Activated T-cell treated with anti-CD3 and anti-CD28 coated beads for 1 hour (primary cell): Measurements from ENCODE around the gene CNPY4.

Source experiments
- DNase-seq: peaks from one replicate; pipeline ENCODE4 v3.0.0-alpha.2; 2020; ENCODE audit warnings: low read depth

CNPY4 gene

GRCh38 chr7:100167912-100168323 lies 48.5 kb downstream of the CNPY4 start:
- DNase-seq, result no peak

DNA sequence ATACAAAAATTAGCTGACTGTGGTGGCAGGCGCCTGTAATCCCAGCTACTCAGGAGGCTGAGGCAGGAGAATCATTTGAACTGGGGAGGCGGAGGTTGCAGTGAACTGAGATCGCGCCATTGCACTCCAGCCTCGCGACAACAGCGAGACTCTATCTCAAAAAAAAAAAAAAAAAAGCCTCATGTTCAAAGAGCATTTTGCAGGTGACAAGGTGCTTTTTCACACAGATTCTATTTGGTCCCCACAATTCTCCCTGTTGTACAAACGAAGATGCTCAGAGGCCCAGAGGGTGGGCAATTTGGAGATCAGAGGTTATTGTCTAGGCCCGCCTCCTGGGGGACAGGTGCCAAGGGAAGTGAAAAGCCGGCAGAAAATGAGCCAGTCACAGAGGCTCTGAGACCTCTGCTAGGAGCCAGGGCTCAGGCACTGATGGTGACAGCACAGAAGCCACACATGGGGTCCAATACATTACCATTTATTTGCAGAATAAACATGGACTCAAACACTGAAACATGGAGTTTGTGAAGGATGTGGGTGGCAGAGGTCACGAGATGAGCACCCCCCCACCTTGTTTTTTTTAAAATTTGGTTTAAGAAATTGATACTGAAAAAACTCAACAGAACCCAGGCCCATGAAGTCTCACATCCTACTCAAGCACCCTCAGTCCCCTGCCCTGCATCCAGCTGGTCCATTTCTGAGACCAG lies 49.9 kb downstream of the CNPY4 start:
- DNase-seq, result no peak

DNA sequence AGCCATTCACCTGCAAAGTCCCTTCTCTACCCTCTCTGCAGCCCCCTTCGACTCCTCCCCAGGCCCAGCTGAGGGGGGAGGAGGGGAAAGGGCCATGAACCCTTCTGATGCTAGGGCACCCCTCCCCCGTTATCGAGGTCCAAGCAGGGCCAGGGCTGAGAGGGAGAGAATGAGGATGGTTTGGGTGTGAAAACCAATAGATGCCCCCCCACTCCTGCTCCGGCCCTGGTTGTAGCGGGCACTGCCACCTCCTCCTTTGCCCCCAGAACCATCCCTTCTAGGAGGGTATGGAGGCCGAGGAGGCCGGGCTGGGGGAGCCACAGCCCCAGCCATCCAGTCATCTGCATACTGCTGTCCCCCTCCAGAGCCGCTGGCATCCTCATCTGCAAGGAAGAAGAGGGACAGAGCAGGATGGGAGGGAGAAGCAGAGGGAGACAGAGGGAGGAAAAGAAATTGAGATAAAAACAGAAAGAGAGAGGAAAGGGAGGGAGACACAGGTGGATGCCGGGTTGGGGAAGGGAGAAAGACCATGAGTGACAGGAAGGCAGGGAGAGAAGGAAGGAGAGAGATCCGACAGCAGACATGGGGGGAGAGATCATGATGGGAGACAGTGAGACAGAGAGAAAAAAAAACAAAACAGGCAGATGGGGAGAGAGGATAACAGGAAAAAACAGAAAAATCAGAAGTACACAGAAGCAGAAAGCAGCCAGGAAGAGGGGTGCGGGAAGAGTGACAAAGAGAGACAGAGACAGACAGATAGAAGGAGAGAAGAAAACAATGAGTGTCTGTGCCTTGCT lies 50.9 kb downstream of the CNPY4 start:
- DNase-seq, result no peak

DNA sequence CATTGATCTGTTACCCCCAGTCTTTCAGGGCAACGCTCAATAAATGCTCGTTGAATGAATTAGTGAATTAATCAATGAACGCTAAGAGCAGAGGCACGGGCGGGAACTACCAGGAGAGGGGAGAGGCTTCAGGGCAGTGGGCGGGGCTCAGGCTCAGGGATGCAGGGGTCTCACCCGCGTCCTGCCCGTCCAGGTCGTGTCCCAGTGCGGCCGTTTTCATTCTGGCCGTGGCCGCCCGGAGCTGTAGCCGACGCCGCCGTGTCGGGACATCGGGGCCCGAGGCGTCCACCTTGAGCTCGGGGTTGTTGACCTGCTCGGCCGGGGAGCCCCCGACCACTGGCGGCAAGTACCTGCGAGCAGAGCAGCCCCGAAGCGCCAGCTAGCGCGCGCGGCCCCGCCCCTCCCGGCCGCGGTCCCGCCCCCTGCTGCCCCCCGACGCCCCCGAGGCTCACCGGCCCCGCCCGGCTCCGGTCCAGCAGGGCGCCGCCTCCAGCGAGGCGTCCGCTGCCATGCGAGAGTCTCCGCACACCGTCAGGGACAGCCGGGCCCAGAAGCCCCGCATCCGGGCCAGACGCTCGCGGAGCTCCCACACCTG lies 51.8 kb downstream of the CNPY4 start:
- DNase-seq, result no peak

GRCh38 chr7:100171840-100172239 lies 52.4 kb downstream of the CNPY4 start:
- no peak for DNase-seq

DNA sequence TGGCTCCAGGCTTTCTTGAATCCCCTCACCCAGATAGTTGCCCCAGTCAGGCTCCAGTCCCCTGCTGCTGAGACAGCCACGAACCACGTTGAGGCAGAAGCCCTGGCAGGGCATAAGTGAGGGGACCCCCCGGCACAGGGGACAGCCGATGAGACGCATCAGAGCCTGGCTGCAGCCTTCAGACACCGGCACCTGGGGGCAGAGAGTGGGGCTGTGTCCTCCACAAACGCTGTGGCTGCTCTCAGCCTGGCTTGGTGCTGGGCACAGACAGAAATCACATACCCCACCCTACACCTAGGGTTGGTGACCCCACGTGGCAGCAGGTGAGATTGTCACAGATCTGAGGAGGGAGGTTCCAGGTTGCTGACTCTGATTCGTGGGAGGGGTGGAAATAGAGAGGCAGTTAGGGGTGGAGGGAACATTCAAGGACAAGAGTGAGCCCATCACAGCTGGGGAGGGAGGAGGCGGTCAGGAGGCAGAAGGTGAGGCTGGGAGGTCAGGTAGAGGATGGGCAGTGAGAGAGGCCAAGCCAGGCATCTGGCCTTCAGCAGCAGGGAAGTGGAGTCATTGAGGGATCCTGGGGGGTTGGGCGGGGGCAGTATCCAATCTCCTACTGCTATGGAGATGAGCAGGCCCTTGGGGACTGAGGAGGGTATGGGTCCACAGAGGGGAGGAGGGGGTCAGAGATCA lies 54.5 kb downstream of the CNPY4 start:
- no peak for DNase-seq

DNA sequence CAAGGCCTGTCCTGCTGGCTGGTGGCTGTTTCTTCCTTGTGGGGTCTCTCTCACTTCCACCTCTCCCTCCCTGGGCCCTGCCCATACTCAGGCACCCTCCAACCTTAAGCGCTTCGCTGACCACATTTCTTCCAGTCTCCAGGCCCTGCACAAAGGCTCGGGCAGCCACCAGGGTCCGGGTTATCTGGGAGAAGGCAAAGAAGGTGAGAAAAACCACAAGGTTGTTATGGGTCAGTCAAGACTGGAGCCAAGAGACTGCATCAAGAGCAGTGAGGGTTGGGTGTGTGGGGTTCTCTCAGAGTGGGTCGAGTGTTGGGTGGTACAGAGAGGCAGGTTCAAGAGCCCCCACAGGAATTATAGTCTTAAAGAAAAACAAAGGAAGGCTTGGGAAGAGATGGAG lies 55.1 kb downstream of the CNPY4 start:
- no peak for DNase-seq
